Nephron (organoid): Measurements from ENCODE around the gene FBLN5.
A peak's percentile ranks its signal among the peaks of the same experiment; 100 is the strongest.
"Not testable (repeated sequence)": the region's sequence is repeated elsewhere in the genome, so short reads cannot be mapped to it uniquely, and the experiment has no call there.

Experiments
- H3K27ac Mint-ChIP-seq, 3 experiments: 2 replicates each; pipeline ENCODE4 v1.8.0; 2020; ENCODE audit warnings: mixed read lengths in 3 of 3, mild to moderate bottlenecking in 2 of 3, moderate library complexity in 1 of 3
- H3K27me3 Mint-ChIP-seq: 2 replicates; pipeline ENCODE4 v1.8.0; 2021; ENCODE audit warnings: low read depth, mild to moderate bottlenecking, moderate library complexity, mixed read lengths
- H3K36me3 Mint-ChIP-seq: 2 replicates; pipeline ENCODE4 v1.8.0; 2020; ENCODE audit warnings: low read depth, mixed read lengths
- H3K4me1 Mint-ChIP-seq: 2 replicates; pipeline ENCODE4 v1.8.0; 2020; ENCODE audit warnings: mixed read lengths
- H3K4me3 Mint-ChIP-seq, 3 experiments: 2 replicates each; pipeline ENCODE4 v1.8.0; 2020; ENCODE audit warnings: mild to moderate bottlenecking in 3 of 3, mixed read lengths in 3 of 3, moderate library complexity in 2 of 3
- H3K9me3 Mint-ChIP-seq: 2 replicates; pipeline ENCODE4 v1.8.0; 2020; ENCODE audit warnings: mixed read lengths
- TF ChIP-seq, protein P1 (sequence below), 3 experiments: fragments of 200-600 bp; sonication (generic); IDR thresholded peaks; one replicate each; pipeline ENCODE4 v1.5.0; 2021; ENCODE audit warnings: antibody characterized with exemption in 3 of 3; ENCODE audit not compliant: unreplicated experiment in 3 of 3

FBLN5 gene

DNA sequence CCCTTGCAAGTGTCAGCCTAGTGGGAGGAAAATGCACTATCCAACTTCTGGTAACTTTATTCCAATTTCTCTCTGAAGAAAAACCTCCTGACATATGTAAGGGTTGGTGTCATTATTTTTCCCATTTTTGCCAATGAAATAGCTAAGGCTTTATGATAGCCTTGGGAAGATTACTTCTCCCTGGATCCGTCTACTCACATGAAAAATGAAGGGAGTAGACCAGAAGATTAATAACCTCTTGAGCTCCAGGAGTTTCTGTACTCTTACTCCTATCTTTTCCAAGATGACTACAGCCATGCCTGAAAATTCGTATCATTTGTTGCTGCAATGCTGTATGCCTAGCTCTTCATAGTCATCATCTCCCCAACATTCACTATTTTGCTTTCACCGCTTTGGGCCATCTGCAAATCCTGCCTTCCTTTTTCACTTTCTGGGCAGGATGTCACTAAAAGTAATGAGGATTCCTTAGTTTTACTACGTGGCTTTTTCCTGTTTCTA, 98.9 kb downstream of the FBLN5 start:
- Mint-ChIP-seq H3K36me3 (no peaks in the 10 kb centered on the region), H3K4me1 (peaks cover 28% of the 10 kb centered on the region), H3K4me3 (no peak overlapping the region), H3K27me3 (peaks cover 7% of the 10 kb centered on the region), H3K27ac (peak overlapping the region in 2 of 3 experiments; percentile 31 to 52), H3K9me3 (no peaks in the 10 kb centered on the region)
- TF ChIP-seq, protein P1, sequence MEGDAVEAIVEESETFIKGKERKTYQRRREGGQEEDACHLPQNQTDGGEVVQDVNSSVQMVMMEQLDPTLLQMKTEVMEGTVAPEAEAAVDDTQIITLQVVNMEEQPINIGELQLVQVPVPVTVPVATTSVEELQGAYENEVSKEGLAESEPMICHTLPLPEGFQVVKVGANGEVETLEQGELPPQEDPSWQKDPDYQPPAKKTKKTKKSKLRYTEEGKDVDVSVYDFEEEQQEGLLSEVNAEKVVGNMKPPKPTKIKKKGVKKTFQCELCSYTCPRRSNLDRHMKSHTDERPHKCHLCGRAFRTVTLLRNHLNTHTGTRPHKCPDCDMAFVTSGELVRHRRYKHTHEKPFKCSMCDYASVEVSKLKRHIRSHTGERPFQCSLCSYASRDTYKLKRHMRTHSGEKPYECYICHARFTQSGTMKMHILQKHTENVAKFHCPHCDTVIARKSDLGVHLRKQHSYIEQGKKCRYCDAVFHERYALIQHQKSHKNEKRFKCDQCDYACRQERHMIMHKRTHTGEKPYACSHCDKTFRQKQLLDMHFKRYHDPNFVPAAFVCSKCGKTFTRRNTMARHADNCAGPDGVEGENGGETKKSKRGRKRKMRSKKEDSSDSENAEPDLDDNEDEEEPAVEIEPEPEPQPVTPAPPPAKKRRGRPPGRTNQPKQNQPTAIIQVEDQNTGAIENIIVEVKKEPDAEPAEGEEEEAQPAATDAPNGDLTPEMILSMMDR (IDR thresholded peaks at IDR 0.05; ENCODE audit: unreplicated experiment in 3 of 3): no peak

DNA sequence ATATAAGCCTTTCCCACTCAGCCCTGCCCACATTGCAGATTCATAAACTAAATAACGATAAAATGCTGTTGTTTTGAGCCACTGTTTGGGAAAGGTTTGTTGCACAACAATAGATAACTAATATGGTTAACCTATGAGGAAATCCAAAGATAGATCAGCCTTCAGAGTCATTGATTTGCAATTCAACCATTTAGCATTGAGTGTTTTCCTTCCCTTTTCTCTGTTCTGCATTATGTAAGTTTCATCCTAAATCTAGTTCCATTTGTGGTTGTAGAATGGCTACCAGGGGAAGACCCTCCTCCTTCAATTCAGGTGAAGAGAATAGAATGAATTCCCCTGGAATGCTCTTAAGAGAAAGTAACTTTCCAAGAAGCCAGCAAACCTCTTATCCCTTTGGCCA, 99.8 kb downstream of the FBLN5 start:
- TF ChIP-seq, protein P1 (IDR thresholded peaks at IDR 0.05; ENCODE audit: unreplicated experiment in 3 of 3): no peak
- no peaks in the 10 kb centered on the region for H3K9me3 Mint-ChIP-seq
- peaks cover 7% of the 10 kb centered on the region for H3K27me3 Mint-ChIP-seq
- H3K27ac Mint-ChIP-seq: no peak overlapping the region
- no peak overlapping the region for H3K4me3 Mint-ChIP-seq
- no peaks in the 10 kb centered on the region for H3K36me3 Mint-ChIP-seq
- H3K4me1 Mint-ChIP-seq: peaks cover 20% of the 10 kb centered on the region

DNA sequence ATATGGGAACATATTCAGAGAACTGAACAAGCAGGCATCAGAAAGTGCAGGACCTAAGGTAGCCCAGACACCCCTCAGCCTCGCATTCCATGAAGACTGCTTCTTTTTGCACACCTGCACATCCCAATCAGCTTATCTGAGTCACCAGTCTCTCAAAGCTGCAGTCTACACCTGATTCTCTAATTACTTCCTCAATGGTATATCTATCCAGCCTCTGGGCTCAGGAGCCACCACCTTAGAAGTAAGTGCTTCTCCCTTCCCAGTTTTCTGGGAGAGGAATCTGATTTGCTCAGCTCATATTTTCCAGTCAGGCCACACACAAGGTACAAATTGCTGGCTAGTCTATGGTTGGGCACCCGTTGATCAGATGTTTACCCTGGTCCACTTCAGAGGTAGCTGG, 101.8 kb downstream of the FBLN5 start:
- no peak overlapping the region for H3K4me3 Mint-ChIP-seq
- no peaks in the 10 kb centered on the region for H3K36me3 Mint-ChIP-seq
- H3K27me3 Mint-ChIP-seq: peaks cover 15% of the 10 kb centered on the region
- TF ChIP-seq, protein P1 (IDR thresholded peaks at IDR 0.05; ENCODE audit: unreplicated experiment in 3 of 3): no peak
- no peak overlapping the region for H3K27ac Mint-ChIP-seq
- peaks cover 15% of the 10 kb centered on the region for H3K4me1 Mint-ChIP-seq
- no peaks in the 10 kb centered on the region for H3K9me3 Mint-ChIP-seq

GRCh38 chr14:91845056-91845455, 102.4 kb downstream of the FBLN5 start:
- H3K4me3 Mint-ChIP-seq, H3K27ac Mint-ChIP-seq: not testable (repeated sequence)
- peaks cover 15% of the 10 kb centered on the region for H3K4me1 Mint-ChIP-seq

GRCh38 chr14:91844029-91844428, 103.5 kb downstream of the FBLN5 start:
- Mint-ChIP-seq H3K36me3 (no peaks in the 10 kb centered on the region), H3K9me3 (no peaks in the 10 kb centered on the region), H3K27me3 (peaks cover 32% of the 10 kb centered on the region)

More at GRCh38 chr14:91845056-91845455, 102.4 kb downstream of the FBLN5 start:
- H3K9me3 Mint-ChIP-seq, H3K36me3 Mint-ChIP-seq: not testable (repeated sequence)
- peaks cover 21% of the 10 kb centered on the region for H3K27me3 Mint-ChIP-seq

GRCh38 chr14:91843437-91843836, 104.1 kb downstream of the FBLN5 start:
- H3K4me3 Mint-ChIP-seq: no peak overlapping the region
- H3K4me1 Mint-ChIP-seq: peaks cover 9% of the 10 kb centered on the region
- TF ChIP-seq, protein P1 (IDR thresholded peaks at IDR 0.05; ENCODE audit: unreplicated experiment in 3 of 3): no peak
- H3K9me3 Mint-ChIP-seq: no peaks in the 10 kb centered on the region
- no peaks in the 10 kb centered on the region for H3K36me3 Mint-ChIP-seq
- no peak overlapping the region for H3K27ac Mint-ChIP-seq
- H3K27me3 Mint-ChIP-seq: peaks cover 38% of the 10 kb centered on the region

More at GRCh38 chr14:91844029-91844428, 103.5 kb downstream of the FBLN5 start:
- TF ChIP-seq, protein P1 (IDR thresholded peaks at IDR 0.05; ENCODE audit: unreplicated experiment in 3 of 3): no peak
- Mint-ChIP-seq H3K4me3 (no peak overlapping the region), H3K27ac (no peak overlapping the region), H3K4me1 (peaks cover 15% of the 10 kb centered on the region)
